Neural crest cell (in vitro differentiated cells): Measurements from ENCODE around the gene WAC. TPM values are rescaled to one million over a fixed set of nuclear protein-coding genes. Genes with fewer than 3 reads are reported as not detected.
"Not testable (repeated sequence)": the region's sequence is repeated elsewhere in the genome, so short reads cannot be mapped to it uniquely, and the experiment has no call there.

Source experiments
- DNase-seq: peaks from one replicate; pipeline ENCODE4 v3.0.0; 2021; ENCODE audit warnings: low read depth, mixed read lengths, low spot score
- H3K27ac Mint-ChIP-seq: one replicate; pipeline ENCODE4 v1.8.0; 2021; ENCODE audit warnings: mild to moderate bottlenecking, mixed read lengths; ENCODE audit not compliant: unreplicated experiment
- H3K27me3 Mint-ChIP-seq: 2 replicates; pipeline ENCODE4 v1.8.0; 2021; ENCODE audit warnings: low read depth, mild to moderate bottlenecking, mixed read lengths
- H3K36me3 Mint-ChIP-seq: 2 replicates; pipeline ENCODE4 v1.8.0; 2021; ENCODE audit warnings: low read depth, mild to moderate bottlenecking, mixed read lengths
- H3K4me1 Mint-ChIP-seq: 2 replicates; pipeline ENCODE4 v1.8.0; 2021; ENCODE audit warnings: mixed read lengths
- H3K4me3 Mint-ChIP-seq: one replicate; pipeline ENCODE4 v1.8.0; 2021; ENCODE audit warnings: mild to moderate bottlenecking, mixed read lengths
- H3K9me3 Mint-ChIP-seq: 2 replicates; pipeline ENCODE4 v1.8.0; 2021; ENCODE audit warnings: mixed read lengths
- total RNA-seq: library from RNA; stranded (reverse); gene quantifications from 2 replicates; pipeline ENCODE4 v1.2.1, GENCODE V29; 2021
- TF ChIP-seq, protein P1 (sequence below): fragments of 200-600 bp; sonication (generic); conservative IDR thresholded peaks from 2 replicates; pipeline ENCODE4 v1.5.0; 2021; ENCODE audit warnings: antibody characterized with exemption, mild to moderate bottlenecking

The WAC gene
- total RNA-seq, 1 donor from 2014 or later, result 123 TPM

DNA sequence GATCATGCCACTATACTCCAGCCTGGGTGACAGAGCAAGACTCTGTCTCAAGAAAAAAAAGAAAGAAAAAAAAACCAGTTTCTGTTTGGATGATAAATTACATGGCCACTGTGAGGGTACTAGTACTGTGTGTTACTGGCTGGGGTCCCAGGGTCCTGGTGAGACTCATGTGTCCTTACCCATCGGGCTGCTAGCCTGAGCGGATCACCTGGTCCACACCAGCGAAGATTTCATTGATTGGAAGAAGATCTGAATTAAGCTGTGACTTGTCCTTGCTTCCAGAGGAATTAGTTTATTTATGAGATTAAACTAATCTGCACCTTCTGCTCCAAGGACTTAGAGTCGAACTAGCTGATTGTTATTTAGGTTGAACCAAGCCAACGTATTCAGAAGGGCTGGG lies 104.4 kb downstream of the WAC start:
- H3K27ac Mint-ChIP-seq, result no peak overlapping the region
- no peaks in the 10 kb centered on the region for H3K9me3 Mint-ChIP-seq
- no peaks in the 10 kb centered on the region for H3K4me1 Mint-ChIP-seq
- DNase-seq, result no peak
- no peaks in the 10 kb centered on the region for H3K27me3 Mint-ChIP-seq
- no peaks in the 10 kb centered on the region for H3K36me3 Mint-ChIP-seq
- TF ChIP-seq, protein P1, sequence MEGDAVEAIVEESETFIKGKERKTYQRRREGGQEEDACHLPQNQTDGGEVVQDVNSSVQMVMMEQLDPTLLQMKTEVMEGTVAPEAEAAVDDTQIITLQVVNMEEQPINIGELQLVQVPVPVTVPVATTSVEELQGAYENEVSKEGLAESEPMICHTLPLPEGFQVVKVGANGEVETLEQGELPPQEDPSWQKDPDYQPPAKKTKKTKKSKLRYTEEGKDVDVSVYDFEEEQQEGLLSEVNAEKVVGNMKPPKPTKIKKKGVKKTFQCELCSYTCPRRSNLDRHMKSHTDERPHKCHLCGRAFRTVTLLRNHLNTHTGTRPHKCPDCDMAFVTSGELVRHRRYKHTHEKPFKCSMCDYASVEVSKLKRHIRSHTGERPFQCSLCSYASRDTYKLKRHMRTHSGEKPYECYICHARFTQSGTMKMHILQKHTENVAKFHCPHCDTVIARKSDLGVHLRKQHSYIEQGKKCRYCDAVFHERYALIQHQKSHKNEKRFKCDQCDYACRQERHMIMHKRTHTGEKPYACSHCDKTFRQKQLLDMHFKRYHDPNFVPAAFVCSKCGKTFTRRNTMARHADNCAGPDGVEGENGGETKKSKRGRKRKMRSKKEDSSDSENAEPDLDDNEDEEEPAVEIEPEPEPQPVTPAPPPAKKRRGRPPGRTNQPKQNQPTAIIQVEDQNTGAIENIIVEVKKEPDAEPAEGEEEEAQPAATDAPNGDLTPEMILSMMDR, result no peak
- no peak overlapping the region for H3K4me3 Mint-ChIP-seq

DNA sequence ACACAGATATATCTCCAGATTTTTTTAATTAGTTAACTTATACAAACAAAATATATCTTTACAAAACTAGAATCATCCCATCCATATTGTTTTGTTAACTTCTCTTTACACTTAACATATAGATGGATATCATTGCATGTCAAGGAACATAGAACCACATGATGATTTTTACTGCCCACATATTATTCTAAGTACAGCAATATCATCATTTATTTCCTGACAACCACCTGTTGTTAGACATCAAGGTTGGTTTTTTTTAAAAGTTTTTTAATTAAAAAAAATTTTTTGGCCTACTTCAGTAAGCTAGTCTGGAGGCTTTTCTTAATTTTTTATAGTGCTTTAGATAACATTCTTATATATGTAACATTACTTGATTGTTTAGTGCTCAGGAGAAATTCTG lies 105.5 kb downstream of the WAC start:
- Mint-ChIP-seq H3K27me3 (no peaks in the 10 kb centered on the region), H3K27ac (no peak overlapping the region), H3K4me3 (no peak overlapping the region), H3K9me3 (no peaks in the 10 kb centered on the region), H3K36me3 (no peaks in the 10 kb centered on the region), H3K4me1 (no peaks in the 10 kb centered on the region)
- no peak for DNase-seq
- TF ChIP-seq, protein P1, result no peak

DNA sequence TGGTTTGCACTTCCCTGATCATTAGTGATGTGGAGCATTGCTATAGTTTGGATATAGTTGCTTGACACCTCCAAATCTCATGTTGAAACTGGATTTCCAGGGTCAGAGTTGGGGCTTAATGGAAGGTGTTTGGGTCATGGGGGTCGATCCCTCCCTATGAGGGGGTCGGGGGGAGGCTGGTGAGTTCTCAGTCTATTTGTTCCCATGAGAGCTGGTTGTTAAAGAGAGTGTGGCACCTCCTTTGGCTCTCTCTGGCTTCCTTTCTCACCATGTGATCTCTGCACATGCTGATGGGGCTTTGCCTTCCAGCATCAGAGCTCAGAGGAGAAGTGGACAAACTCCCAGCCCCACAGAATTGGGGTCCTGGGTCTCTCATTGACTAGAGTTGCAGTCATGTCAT lies 107.6 kb downstream of the WAC start:
- Mint-ChIP-seq H3K36me3 (no peaks in the 10 kb centered on the region), H3K4me3 (no peak overlapping the region), H3K27ac (no peak overlapping the region), H3K4me1 (no peaks in the 10 kb centered on the region), H3K27me3 (no peaks in the 10 kb centered on the region), H3K9me3 (no peaks in the 10 kb centered on the region)
- TF ChIP-seq, protein P1, result no peak
- DNase-seq, result no peak

DNA sequence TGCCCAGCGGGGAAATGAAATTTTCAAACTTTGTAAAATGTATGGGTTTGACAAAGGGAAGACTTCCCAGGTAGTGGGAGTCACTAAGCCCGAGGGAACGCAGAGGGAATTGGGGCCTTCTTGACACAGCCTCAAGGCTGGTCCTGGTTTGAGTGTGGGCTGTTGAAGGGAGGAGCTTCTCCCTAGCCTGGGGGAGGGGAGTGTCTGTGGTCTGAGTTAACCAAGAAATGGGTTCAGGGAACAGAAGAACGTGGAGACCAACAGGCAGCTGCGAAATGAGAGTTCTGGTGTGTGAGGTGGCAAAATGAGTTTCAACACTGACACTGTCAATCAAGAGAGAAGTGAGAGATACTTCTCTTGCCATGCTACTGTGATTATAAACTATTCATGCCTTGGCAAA lies 111.7 kb downstream of the WAC start:
- peaks cover 6% of the 10 kb centered on the region for H3K9me3 Mint-ChIP-seq
- H3K36me3 Mint-ChIP-seq, result peaks cover 3% of the 10 kb centered on the region
- no peak for DNase-seq
- no peaks in the 10 kb centered on the region for H3K27me3 Mint-ChIP-seq
- no peak overlapping the region for H3K27ac Mint-ChIP-seq
- TF ChIP-seq, protein P1, result no peak
- no peaks in the 10 kb centered on the region for H3K4me1 Mint-ChIP-seq
- no peak overlapping the region for H3K4me3 Mint-ChIP-seq

DNA sequence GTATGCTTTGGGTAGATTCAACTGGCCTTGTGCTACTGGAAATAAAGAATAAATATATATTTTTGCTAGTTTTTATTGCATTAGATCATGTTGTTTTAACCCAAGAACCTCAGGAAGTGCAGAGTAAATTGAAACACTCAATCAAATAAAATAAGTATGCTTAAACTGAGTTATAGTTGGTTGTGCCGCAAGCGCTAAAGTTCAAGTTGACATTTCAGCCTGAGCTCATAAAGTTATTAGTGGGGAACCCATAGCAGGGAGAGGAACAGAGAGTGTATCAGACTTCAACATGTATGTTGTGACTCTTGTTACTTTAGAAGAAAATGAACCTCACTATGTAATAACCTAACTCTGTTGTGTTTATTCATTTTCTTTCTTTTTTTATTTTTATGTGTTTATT lies 119.2 kb downstream of the WAC start:
- TF ChIP-seq, protein P1, result no peak
- no peak overlapping the region for H3K27ac Mint-ChIP-seq
- H3K36me3 Mint-ChIP-seq, result peaks cover 3% of the 10 kb centered on the region
- DNase-seq, result no peak
- H3K4me1 Mint-ChIP-seq, result no peaks in the 10 kb centered on the region
- H3K4me3 Mint-ChIP-seq, result no peak overlapping the region
- H3K27me3 Mint-ChIP-seq, result no peaks in the 10 kb centered on the region
- peaks cover 6% of the 10 kb centered on the region for H3K9me3 Mint-ChIP-seq

DNA sequence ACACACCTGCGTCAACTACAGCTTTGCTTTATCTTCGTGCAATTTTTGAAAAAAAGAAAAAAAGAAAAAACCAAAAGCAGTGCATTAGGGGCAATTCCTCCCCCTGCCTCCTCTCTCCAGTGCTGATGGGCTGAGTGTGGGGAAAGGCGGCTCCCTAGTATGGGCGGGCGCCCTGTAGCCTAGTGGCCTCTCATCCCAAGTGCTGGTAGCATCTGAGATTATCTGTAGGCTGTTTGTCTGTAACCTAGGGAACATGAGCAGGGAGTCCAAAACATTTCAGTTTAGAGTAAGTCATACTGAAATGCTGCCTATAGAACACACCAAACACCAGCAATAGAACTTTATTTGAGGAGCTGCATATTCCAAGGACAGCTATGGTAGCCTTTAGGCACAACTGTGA lies 119.8 kb downstream of the WAC start:
- Mint-ChIP-seq H3K4me1 (no peaks in the 10 kb centered on the region), H3K9me3 (peaks cover 6% of the 10 kb centered on the region), H3K4me3 (no peak overlapping the region), H3K27ac (no peak overlapping the region), H3K36me3 (peaks cover 3% of the 10 kb centered on the region), H3K27me3 (no peaks in the 10 kb centered on the region)
- no peak for DNase-seq
- TF ChIP-seq, protein P1, result no peak

DNA sequence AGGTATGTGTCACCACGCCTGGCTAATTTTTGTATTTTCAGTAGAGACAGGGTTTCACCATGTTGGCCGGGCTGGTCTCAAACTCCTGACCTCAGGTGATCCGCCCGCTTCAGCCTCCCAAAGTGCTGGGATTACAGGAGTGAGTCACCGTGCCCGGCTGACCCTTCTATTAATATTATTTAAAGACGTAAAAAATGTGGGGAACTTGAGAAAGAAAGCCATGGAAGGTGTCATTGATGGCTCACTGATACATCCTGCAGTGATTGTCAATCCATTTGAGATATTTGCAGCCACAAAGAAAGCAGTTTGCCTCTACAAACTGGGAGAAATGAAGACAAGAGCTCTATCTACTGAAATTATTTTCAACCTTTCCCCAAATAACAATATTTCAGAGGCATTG lies 125.9 kb downstream of the WAC start:
- DNase-seq, H3K27ac Mint-ChIP-seq, H3K9me3 Mint-ChIP-seq, H3K4me1 Mint-ChIP-seq, H3K36me3 Mint-ChIP-seq, H3K4me3 Mint-ChIP-seq: not testable (repeated sequence)
- H3K27me3 Mint-ChIP-seq, result peaks cover 18% of the 10 kb centered on the region
